BLaER1 (cell line): ENCODE data around the gene NEGR1.

Experiments
- H3K27ac ChIP-seq: shearing (Covaris generic); formaldehyde crosslinking; 2 replicates; pipeline ENCODE4 v1.8.1; 2022
- H3K27me3 ChIP-seq: shearing (Covaris generic); formaldehyde crosslinking; 2 replicates; pipeline ENCODE4 v1.8.1; 2022
- H3K36me3 ChIP-seq: shearing (Covaris generic); formaldehyde crosslinking; 2 replicates; pipeline ENCODE4 v1.8.1; 2022
- H3K4me1 ChIP-seq: shearing (Covaris generic); formaldehyde crosslinking; 2 replicates; pipeline ENCODE4 v1.8.1; 2022
- H3K4me2 ChIP-seq: shearing (Covaris generic); formaldehyde crosslinking; 2 replicates; pipeline ENCODE4 v1.8.1; 2022
- H3K4me3 ChIP-seq: shearing (Covaris generic); formaldehyde crosslinking; 2 replicates; pipeline ENCODE4 v1.8.1; 2022
- H3K9ac ChIP-seq: shearing (Covaris generic); formaldehyde crosslinking; 2 replicates; pipeline ENCODE4 v1.8.1; 2022
- H3K9me3 ChIP-seq: shearing (Covaris generic); formaldehyde crosslinking; 2 replicates; pipeline ENCODE4 v1.8.1; 2022
- H4K20me1 ChIP-seq: shearing (Covaris generic); formaldehyde crosslinking; 2 replicates; pipeline ENCODE4 v1.8.1; 2022
- Cebpa-rat ChIP-seq: shearing (Covaris generic); IDR thresholded peaks from 2 replicates; pipeline ENCODE4 v1.8.1; 2022

The NEGR1 gene

GRCh38 chr1:72197786-72198185, 84.6 kb downstream of the NEGR1 start:
- Histone ChIP-seq H3K27me3 (no peaks in the 10 kb centered on the region), H3K4me1 (no peaks in the 10 kb centered on the region)

GRCh38 chr1:72186733-72187307, 95.5 kb downstream of the NEGR1 start:
- H3K4me2 ChIP-seq: no peak overlapping the region
- H3K4me1 ChIP-seq: no peaks in the 10 kb centered on the region
- H3K27me3 ChIP-seq: no peaks in the 10 kb centered on the region
- no peak for TF ChIP-seq Cebpa-rat
- H4K20me1 ChIP-seq: no peaks in the 10 kb centered on the region
- no peaks in the 10 kb centered on the region for H3K36me3 ChIP-seq
- no peak overlapping the region for H3K27ac ChIP-seq
- no peaks in the 10 kb centered on the region for H3K9me3 ChIP-seq
- no peak overlapping the region for H3K4me3 ChIP-seq
- no peak overlapping the region for H3K9ac ChIP-seq

More at GRCh38 chr1:72197786-72198185, 84.6 kb downstream of the NEGR1 start:
- H4K20me1 ChIP-seq: no peaks in the 10 kb centered on the region
- no peak overlapping the region for H3K4me3 ChIP-seq
- no peak overlapping the region for H3K4me2 ChIP-seq
- no peaks in the 10 kb centered on the region for H3K9me3 ChIP-seq
- no peak overlapping the region for H3K27ac ChIP-seq
- H3K36me3 ChIP-seq: no peaks in the 10 kb centered on the region
- H3K9ac ChIP-seq: no peak overlapping the region
- no peak for TF ChIP-seq Cebpa-rat

GRCh38 chr1:72184099-72184701, 98.1 kb downstream of the NEGR1 start:
- Histone ChIP-seq H3K4me2 (no peak overlapping the region), H3K36me3 (no peaks in the 10 kb centered on the region), H4K20me1 (no peaks in the 10 kb centered on the region), H3K27ac (no peak overlapping the region), H3K4me1 (no peaks in the 10 kb centered on the region), H3K9me3 (no peaks in the 10 kb centered on the region), H3K4me3 (no peak overlapping the region), H3K27me3 (no peaks in the 10 kb centered on the region), H3K9ac (no peak overlapping the region)
- TF ChIP-seq Cebpa-rat: no peak

GRCh38 chr1:72182859-72183258, 99.5 kb downstream of the NEGR1 start:
- Histone ChIP-seq H3K4me2 (no peak overlapping the region), H3K27me3 (no peaks in the 10 kb centered on the region), H3K4me3 (no peak overlapping the region), H4K20me1 (no peaks in the 10 kb centered on the region), H3K36me3 (no peaks in the 10 kb centered on the region), H3K27ac (no peak overlapping the region), H3K9ac (no peak overlapping the region), H3K9me3 (no peaks in the 10 kb centered on the region), H3K4me1 (no peaks in the 10 kb centered on the region)
- TF ChIP-seq Cebpa-rat: no peak

- Histone ChIP-seq H3K36me3 (no peaks in the 10 kb centered on the region), H3K9me3 (no peaks in the 10 kb centered on the region), H3K27me3 (no peaks in the 10 kb centered on the region), H3K4me1 (no peaks in the 10 kb centered on the region), H3K4me3 (no peak overlapping the region), H3K4me2 (no peak overlapping the region), H3K9ac (no peak overlapping the region), H4K20me1 (no peaks in the 10 kb centered on the region), H3K27ac (no peak overlapping the region)
- TF ChIP-seq Cebpa-rat: no peak
Observed at GRCh38 chr1:72178266-72178665, 104.1 kb downstream of the NEGR1 start.

- Histone ChIP-seq H3K9ac (no peak overlapping the region), H3K27ac (no peak overlapping the region), H3K4me2 (no peak overlapping the region), H3K4me1 (no peaks in the 10 kb centered on the region), H4K20me1 (no peaks in the 10 kb centered on the region), H3K9me3 (no peaks in the 10 kb centered on the region), H3K36me3 (no peaks in the 10 kb centered on the region), H3K27me3 (no peaks in the 10 kb centered on the region), H3K4me3 (no peak overlapping the region)
- no peak for TF ChIP-seq Cebpa-rat
Observed at GRCh38 chr1:72177711-72178110, 104.6 kb downstream of the NEGR1 start.

GRCh38 chr1:72170246-72170645, 112.1 kb downstream of the NEGR1 start:
- H3K4me1 ChIP-seq: no peaks in the 10 kb centered on the region
- no peaks in the 10 kb centered on the region for H3K9me3 ChIP-seq
- no peaks in the 10 kb centered on the region for H3K36me3 ChIP-seq
- H3K9ac ChIP-seq: no peak overlapping the region
- no peak overlapping the region for H3K4me3 ChIP-seq
- H3K27ac ChIP-seq: no peak overlapping the region
- no peak overlapping the region for H3K4me2 ChIP-seq
- no peaks in the 10 kb centered on the region for H3K27me3 ChIP-seq
- TF ChIP-seq Cebpa-rat: no peak
- no peaks in the 10 kb centered on the region for H4K20me1 ChIP-seq

GRCh38 chr1:72166426-72166825, 115.9 kb downstream of the NEGR1 start:
- Histone ChIP-seq H4K20me1 (no peaks in the 10 kb centered on the region), H3K4me3 (no peak overlapping the region), H3K4me2 (no peak overlapping the region), H3K27me3 (no peaks in the 10 kb centered on the region), H3K36me3 (no peaks in the 10 kb centered on the region), H3K27ac (no peak overlapping the region), H3K4me1 (no peaks in the 10 kb centered on the region), H3K9ac (no peak overlapping the region), H3K9me3 (no peaks in the 10 kb centered on the region)
- no peak for TF ChIP-seq Cebpa-rat

GRCh38 chr1:72150508-72150907, 131.8 kb downstream of the NEGR1 start:
- Histone ChIP-seq H4K20me1 (no peaks in the 10 kb centered on the region), H3K36me3 (no peaks in the 10 kb centered on the region), H3K27me3 (no peaks in the 10 kb centered on the region), H3K9me3 (no peaks in the 10 kb centered on the region), H3K4me1 (no peaks in the 10 kb centered on the region), H3K4me3 (no peak overlapping the region), H3K9ac (no peak overlapping the region), H3K4me2 (no peak overlapping the region), H3K27ac (no peak overlapping the region)
- no peak for TF ChIP-seq Cebpa-rat

- no peaks in the 10 kb centered on the region for H3K4me1 ChIP-seq
- TF ChIP-seq Cebpa-rat: no peak
- H3K27me3 ChIP-seq: no peaks in the 10 kb centered on the region
- no peak overlapping the region for H3K4me2 ChIP-seq
- H3K27ac ChIP-seq: no peak overlapping the region
- H3K36me3 ChIP-seq: no peaks in the 10 kb centered on the region
- no peak overlapping the region for H3K4me3 ChIP-seq
- H3K9ac ChIP-seq: no peak overlapping the region
- no peaks in the 10 kb centered on the region for H4K20me1 ChIP-seq
- H3K9me3 ChIP-seq: no peaks in the 10 kb centered on the region
Observed at GRCh38 chr1:72141875-72142274, 140.5 kb downstream of the NEGR1 start.

- H3K9ac ChIP-seq: no peak overlapping the region
- no peaks in the 10 kb centered on the region for H3K4me1 ChIP-seq
- H3K27ac ChIP-seq: no peak overlapping the region
- H3K36me3 ChIP-seq: no peaks in the 10 kb centered on the region
- no peak overlapping the region for H3K4me2 ChIP-seq
- H3K9me3 ChIP-seq: no peaks in the 10 kb centered on the region
- no peak overlapping the region for H3K4me3 ChIP-seq
- H4K20me1 ChIP-seq: no peaks in the 10 kb centered on the region
- no peaks in the 10 kb centered on the region for H3K27me3 ChIP-seq
- TF ChIP-seq Cebpa-rat: no peak
Observed at GRCh38 chr1:72140222-72140621, 142.1 kb downstream of the NEGR1 start.
